Smooth muscle cell (in vitro differentiated cells): ENCODE measurements around the gene CCDC158. TPM values are rescaled to one million over a fixed set of nuclear protein-coding genes. Genes with fewer than 3 reads are reported as not detected.
"Not testable (repeated sequence)": the region's sequence is repeated elsewhere in the genome, so short reads cannot be mapped to it uniquely, and the experiment has no call there.

Experiments used
- DNase-seq: peaks from one replicate; lab custom pipeline; 2025; ENCODE audit not compliant: unreplicated experiment; lab: John Stamatoyannopoulos, UW
- H2AFZ ChIP-seq: fragments of 200-600 bp; sonication (generic); 2 replicates; pipeline ENCODE4 v1.6.0; 2016; ENCODE audit warnings: antibody characterized with exemption, low read depth, mild to moderate bottlenecking
- H3F3A ChIP-seq: fragments of 200-600 bp; sonication (generic); 2 replicates; pipeline ENCODE4 v1.6.0; 2017; ENCODE audit warnings: antibody characterized with exemption, low read depth
- H3K27ac ChIP-seq: fragments of 200-600 bp; sonication (generic); 2 replicates; pipeline ENCODE4 v1.5.1; 2016; ENCODE audit warnings: low read depth, mild to moderate bottlenecking
- H3K27me3 ChIP-seq: fragments of 200-600 bp; sonication (generic); 2 replicates; pipeline ENCODE4 v1.6.1; 2016; ENCODE audit warnings: low read depth, mild to moderate bottlenecking
- H3K36me3 ChIP-seq: fragments of 200-600 bp; sonication (generic); 2 replicates; pipeline ENCODE4 v1.5.1; 2016; ENCODE audit warnings: low read depth
- H3K4me1 ChIP-seq: fragments of 200-600 bp; sonication (generic); 2 replicates; pipeline ENCODE4 v1.5.1; 2016; ENCODE audit warnings: low read depth
- H3K4me2 ChIP-seq: fragments of 200-600 bp; sonication (generic); 2 replicates; pipeline ENCODE4 v1.6.0; 2016; ENCODE audit warnings: mild to moderate bottlenecking
- H3K4me3 ChIP-seq: fragments of 200-600 bp; sonication (generic); 2 replicates; pipeline ENCODE4 v1.5.1; 2016; ENCODE audit warnings: mild to moderate bottlenecking
- H3K79me2 ChIP-seq: fragments of 200-600 bp; sonication (generic); 2 replicates; pipeline ENCODE4 v1.6.0; 2016; ENCODE audit warnings: low read depth, mild to moderate bottlenecking
- H3K9ac ChIP-seq: fragments of 200-600 bp; sonication (generic); 2 replicates; pipeline ENCODE4 v1.6.0; 2016; ENCODE audit warnings: low read depth
- H3K9me3 ChIP-seq: fragments of 200-600 bp; sonication (generic); replicated peaks from 2 replicates; pipeline ENCODE4 v1.5.1; 2016; ENCODE audit warnings: low read depth
- H4K20me1 ChIP-seq: fragments of 200-600 bp; sonication (generic); 2 replicates; pipeline ENCODE4 v1.6.0; 2016; ENCODE audit warnings: low read depth
- WGBS: methylation state at CpG from one replicate; pipeline ENCODE4 v1.1.7; 2016; ENCODE audit warnings: low lambda C conversion rate; 5-methylcytosine and 5-hydroxymethylcytosine counted together
- polyA plus RNA-seq: library from polyadenylated mRNA; unstranded; fragments of >200 nt; fragmentation: Nextera tagmentation; extraction: Ambion mirVana; gene quantifications from 2 replicates; pipeline ENCODE4 v1.2.1, GENCODE V29; 2016
- total RNA-seq: library from RNA; depleted of rRNA; stranded (reverse); fragments of >200 nt; gene quantifications from 2 replicates; pipeline ENCODE4 v1.2.3, GENCODE V29; 2014
- TF ChIP-seq, protein P1 (sequence below): fragments of 200-600 bp; sonication (generic); IDR thresholded peaks from 2 replicates; pipeline ENCODE4 v1.5.1; 2017; ENCODE audit warnings: borderline replicate concordance, mild to moderate bottlenecking, antibody characterized with exemption; ENCODE audit not compliant: insufficient read depth, poor library complexity, severe bottlenecking

The CCDC158 gene
- total and polyA plus RNA-seq, 2 experiments from 2014 or later: not detected

DNA sequence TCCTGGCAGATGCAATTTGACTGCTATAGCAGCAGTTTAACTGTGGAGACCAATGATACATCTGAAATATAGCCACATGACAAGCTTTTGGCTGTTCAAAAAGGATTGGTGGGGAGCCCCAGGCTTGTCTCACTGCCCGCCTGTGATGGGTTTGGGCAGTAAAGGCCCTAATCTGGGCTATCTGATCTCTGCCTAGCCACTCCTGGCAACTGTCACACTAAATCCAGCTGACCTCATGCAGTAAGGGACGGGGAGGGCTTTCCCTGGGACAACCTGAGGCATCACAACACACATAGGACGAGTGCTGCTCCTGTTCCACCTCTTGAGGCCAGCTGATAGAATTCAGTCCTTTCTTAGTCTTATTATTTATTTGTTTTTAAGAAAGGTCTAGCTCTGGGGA lies 56.2 kb downstream of the CCDC158 start:
- no peak for DNase-seq
- H3K4me3 ChIP-seq: no peak overlapping the region
- no peaks in the 10 kb centered on the region for H3F3A ChIP-seq
- no peaks in the 10 kb centered on the region for H3K27me3 ChIP-seq
- no peaks in the 10 kb centered on the region for H3K79me2 ChIP-seq
- H3K27ac ChIP-seq: no peak overlapping the region
- H3K4me1 ChIP-seq: no peaks in the 10 kb centered on the region
- H2AFZ ChIP-seq: no peak overlapping the region
- TF ChIP-seq, protein P1, sequence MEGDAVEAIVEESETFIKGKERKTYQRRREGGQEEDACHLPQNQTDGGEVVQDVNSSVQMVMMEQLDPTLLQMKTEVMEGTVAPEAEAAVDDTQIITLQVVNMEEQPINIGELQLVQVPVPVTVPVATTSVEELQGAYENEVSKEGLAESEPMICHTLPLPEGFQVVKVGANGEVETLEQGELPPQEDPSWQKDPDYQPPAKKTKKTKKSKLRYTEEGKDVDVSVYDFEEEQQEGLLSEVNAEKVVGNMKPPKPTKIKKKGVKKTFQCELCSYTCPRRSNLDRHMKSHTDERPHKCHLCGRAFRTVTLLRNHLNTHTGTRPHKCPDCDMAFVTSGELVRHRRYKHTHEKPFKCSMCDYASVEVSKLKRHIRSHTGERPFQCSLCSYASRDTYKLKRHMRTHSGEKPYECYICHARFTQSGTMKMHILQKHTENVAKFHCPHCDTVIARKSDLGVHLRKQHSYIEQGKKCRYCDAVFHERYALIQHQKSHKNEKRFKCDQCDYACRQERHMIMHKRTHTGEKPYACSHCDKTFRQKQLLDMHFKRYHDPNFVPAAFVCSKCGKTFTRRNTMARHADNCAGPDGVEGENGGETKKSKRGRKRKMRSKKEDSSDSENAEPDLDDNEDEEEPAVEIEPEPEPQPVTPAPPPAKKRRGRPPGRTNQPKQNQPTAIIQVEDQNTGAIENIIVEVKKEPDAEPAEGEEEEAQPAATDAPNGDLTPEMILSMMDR: no peak
- no peaks in the 10 kb centered on the region for H3K36me3 ChIP-seq
- no peak overlapping the region for H3K4me2 ChIP-seq
- 76% methylated on average over 3 of the region's 3 CpGs for WGBS
- no peaks in the 10 kb centered on the region for H4K20me1 ChIP-seq
- no peak overlapping the region for H3K9ac ChIP-seq
- H3K9me3 ChIP-seq: no peaks in the 10 kb centered on the region

DNA sequence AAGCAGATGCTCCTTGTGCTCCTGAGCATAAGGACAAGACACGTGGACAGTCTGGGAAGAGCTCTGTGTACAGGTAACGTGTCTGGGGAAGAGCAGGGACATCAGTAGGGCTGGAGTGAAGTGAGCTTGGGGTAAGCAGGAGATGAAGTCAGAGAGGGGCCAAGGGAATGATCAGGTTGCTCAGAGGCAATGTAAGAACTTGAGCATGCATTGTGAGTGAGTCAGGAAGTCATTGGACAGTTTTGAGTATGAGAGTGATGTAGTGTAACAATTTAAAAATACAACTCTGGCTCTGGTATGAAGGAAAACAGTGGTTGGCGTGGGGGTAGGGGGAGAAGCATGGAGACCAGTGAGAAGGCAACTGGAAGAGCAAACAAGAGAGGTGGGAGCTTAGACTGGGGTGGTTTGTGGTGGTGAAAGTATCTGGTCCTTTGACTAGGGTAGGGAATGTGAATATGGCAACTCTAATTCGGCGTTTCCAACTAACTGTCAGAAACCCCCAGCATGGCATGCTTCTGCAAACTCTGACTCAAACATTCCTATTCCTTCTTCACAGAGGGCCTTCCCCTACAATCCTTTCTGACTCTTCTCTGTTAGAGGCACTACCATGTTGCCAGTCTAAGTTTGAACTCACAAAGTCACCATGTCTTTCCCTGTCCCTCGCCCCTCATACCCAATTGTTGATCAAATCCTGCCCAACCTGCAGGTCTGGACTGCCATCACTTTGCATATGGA lies 57.2 kb downstream of the CCDC158 start:
- H3K4me3 ChIP-seq: no peak overlapping the region
- H3K79me2 ChIP-seq: no peaks in the 10 kb centered on the region
- H3F3A ChIP-seq: no peaks in the 10 kb centered on the region
- H3K9ac ChIP-seq: no peak overlapping the region
- H3K27me3 ChIP-seq: no peaks in the 10 kb centered on the region
- H3K9me3 ChIP-seq: no peaks in the 10 kb centered on the region
- H3K4me1 ChIP-seq: no peaks in the 10 kb centered on the region
- 95% methylated on average over 6 of the region's 6 CpGs for WGBS
- no peaks in the 10 kb centered on the region for H4K20me1 ChIP-seq
- DNase-seq: no peak
- no peak overlapping the region for H3K27ac ChIP-seq
- no peak overlapping the region for H2AFZ ChIP-seq
- H3K4me2 ChIP-seq: no peak overlapping the region
- H3K36me3 ChIP-seq: no peaks in the 10 kb centered on the region
- TF ChIP-seq, protein P1: no peak

- no peaks in the 10 kb centered on the region for H3K9me3 ChIP-seq
- TF ChIP-seq, protein P1: no peak
- no peaks in the 10 kb centered on the region for H3K36me3 ChIP-seq
- H4K20me1 ChIP-seq: no peaks in the 10 kb centered on the region
- no peak overlapping the region for H2AFZ ChIP-seq
- H3K4me3 ChIP-seq: no peak overlapping the region
- no peaks in the 10 kb centered on the region for H3K4me1 ChIP-seq
- no peaks in the 10 kb centered on the region for H3K79me2 ChIP-seq
- no peak overlapping the region for H3K27ac ChIP-seq
- no peak overlapping the region for H3K4me2 ChIP-seq
- WGBS: 93% methylated on average over 3 of the region's 3 CpGs
- no peaks in the 10 kb centered on the region for H3F3A ChIP-seq
- H3K27me3 ChIP-seq: no peaks in the 10 kb centered on the region
- DNase-seq: no peak
- H3K9ac ChIP-seq: no peak overlapping the region
These were observed 59.1 kb downstream of the CCDC158 start for GRCh38 chr4:76361689-76362412.

DNA sequence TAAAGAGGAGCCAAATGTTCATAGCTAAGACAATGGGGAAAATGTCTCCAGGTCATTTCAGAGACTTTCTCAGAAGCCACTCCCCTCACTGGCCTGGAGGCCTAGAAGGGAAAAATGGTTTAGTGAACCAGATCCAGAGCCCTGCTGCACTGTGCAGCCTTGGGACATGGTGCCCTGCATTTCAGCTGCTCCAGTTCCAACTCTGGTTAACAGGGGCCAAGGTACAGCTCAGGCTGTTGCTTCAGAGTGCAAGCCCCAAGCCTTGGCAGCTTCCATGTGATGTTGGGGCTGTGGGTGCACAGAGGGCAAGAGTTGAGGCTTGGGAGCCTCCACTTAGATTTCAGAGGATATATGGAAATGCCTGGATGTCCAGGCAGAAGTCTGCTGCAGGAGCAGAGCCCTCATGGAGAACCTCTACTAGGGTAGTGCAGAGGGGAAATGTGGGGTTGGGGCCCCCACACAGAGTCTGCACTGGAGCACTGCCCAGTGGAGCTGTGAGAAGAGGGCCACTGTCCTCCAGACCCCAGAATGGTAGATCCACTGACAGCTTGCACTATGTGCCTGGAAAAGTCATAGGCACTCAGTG lies 61.0 kb downstream of the CCDC158 start:
- not testable (repeated sequence) for H2AFZ ChIP-seq, H3K79me2 ChIP-seq, H3K27ac ChIP-seq, H3F3A ChIP-seq, DNase-seq, H3K4me1 ChIP-seq, H3K36me3 ChIP-seq, H3K9ac ChIP-seq, H4K20me1 ChIP-seq, H3K4me2 ChIP-seq, H3K9me3 ChIP-seq, H3K4me3 ChIP-seq, H3K27me3 ChIP-seq
